Right forelimb (tissue), 1 donor: ENCODE data around the gene ERVFRD-1.
"Not testable (repeated sequence)": the region's sequence is repeated elsewhere in the genome, so short reads cannot be mapped to it uniquely, and the experiment has no call there.

Source experiments
- DNase-seq: peaks from one replicate; pipeline ENCODE4 v3.0.0-alpha.2; 2018

Gene ERVFRD-1

GRCh38 chr6:11087141-11087812 lies 24.2 kb downstream of the ERVFRD-1 start:
- DNase-seq = not testable (repeated sequence)

- no peak for DNase-seq
Measured at GRCh38 chr6:11085758-11086435, 25.6 kb downstream of the ERVFRD-1 start.

GRCh38 chr6:11083956-11084355 lies 27.6 kb downstream of the ERVFRD-1 start:
- DNase-seq = no peak

- DNase-seq = no peak
Measured at GRCh38 chr6:11083491-11083890, 28.0 kb downstream of the ERVFRD-1 start.

GRCh38 chr6:11080296-11080695 lies 31.2 kb downstream of the ERVFRD-1 start:
- no peak for DNase-seq

- no peak for DNase-seq
Measured at GRCh38 chr6:11078266-11078665, 33.3 kb downstream of the ERVFRD-1 start.

GRCh38 chr6:11076540-11076939 lies 35.0 kb downstream of the ERVFRD-1 start:
- DNase-seq = no peak

- DNase-seq = no peak
Measured at GRCh38 chr6:11072101-11072500, 39.4 kb downstream of the ERVFRD-1 start.

GRCh38 chr6:11069760-11070159 lies 41.8 kb downstream of the ERVFRD-1 start:
- DNase-seq = no peak

GRCh38 chr6:11067348-11067747 lies 44.2 kb downstream of the ERVFRD-1 start:
- no peak for DNase-seq

- no peak for DNase-seq
Measured at GRCh38 chr6:11066505-11067347, 44.8 kb downstream of the ERVFRD-1 start.

- DNase-seq = no peak
Measured at GRCh38 chr6:11065436-11066202, 45.9 kb downstream of the ERVFRD-1 start.

- DNase-seq = no peak
Measured at GRCh38 chr6:11064836-11065235, 46.7 kb downstream of the ERVFRD-1 start.

GRCh38 chr6:11062715-11063114 lies 48.8 kb downstream of the ERVFRD-1 start:
- no peak for DNase-seq

GRCh38 chr6:11062083-11062482 lies 49.4 kb downstream of the ERVFRD-1 start:
- no peak for DNase-seq

GRCh38 chr6:11058406-11058805 lies 53.1 kb downstream of the ERVFRD-1 start:
- DNase-seq = no peak

GRCh38 chr6:11056871-11057270 lies 54.7 kb downstream of the ERVFRD-1 start:
- DNase-seq = no peak

GRCh38 chr6:11055127-11055627 lies 56.3 kb downstream of the ERVFRD-1 start:
- no peak for DNase-seq

- no peak for DNase-seq
Measured at GRCh38 chr6:11054722-11055121, 56.8 kb downstream of the ERVFRD-1 start.

- no peak for DNase-seq
Measured at GRCh38 chr6:11053307-11053706, 58.2 kb downstream of the ERVFRD-1 start.
